ENCODE measurements around the gene CD36.

Gene CD36

DNA sequence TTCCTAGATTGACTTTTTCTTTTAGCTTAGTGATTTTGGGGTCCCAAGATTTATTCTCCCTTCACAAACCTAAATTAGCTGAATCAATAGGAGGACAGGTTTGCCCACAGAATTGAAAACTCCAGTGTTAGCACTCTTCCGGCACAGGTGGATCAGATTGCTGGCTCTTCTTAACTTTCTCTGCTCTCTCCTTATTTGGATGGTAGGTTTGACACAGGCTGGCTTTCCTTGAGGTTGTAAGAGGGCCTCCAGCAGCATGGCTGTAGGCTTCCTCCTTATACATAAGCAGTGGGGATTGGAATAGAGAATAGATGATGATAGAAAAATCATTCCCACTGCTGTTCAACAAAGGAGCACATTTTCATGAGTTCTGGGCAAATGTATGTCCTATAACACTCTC is 9.4 kb upstream of the CD36 start:
- DNase-seq = no peak

DNA sequence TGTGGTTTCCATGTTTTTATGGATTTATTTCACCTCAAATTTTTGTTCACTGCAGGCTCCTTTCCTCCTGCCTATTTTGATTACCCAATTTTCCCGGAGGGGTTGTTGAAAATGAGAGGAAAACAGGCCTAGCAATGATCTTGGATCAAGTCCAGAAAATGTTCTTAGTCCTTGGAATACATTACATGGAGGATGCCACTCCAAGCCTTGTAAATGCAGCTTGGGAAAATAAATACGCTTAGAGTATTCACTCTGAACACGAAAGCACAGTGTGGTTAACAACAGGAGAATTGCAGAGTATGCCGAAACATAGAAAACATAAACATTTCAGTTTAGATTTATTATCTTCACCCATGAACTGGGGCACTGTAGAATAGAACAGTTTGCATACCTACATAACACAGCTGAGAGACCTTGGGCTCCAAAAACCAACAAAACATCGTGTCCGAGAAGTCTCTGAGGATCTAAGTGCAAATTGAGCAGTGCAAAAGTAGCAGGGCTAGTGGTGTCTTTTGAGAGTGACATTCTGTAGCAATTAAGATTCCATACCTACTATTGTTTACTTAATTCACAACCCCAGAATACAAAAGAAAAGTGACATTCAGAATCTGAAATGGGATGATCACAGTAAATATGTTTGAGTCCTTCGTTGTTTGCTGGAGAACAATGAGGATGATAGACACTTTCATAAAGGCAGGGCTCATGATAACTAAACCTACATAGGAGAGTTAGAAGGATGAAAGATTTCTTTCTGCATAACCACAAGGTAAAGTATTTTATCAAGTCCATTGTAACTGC is 7.6 kb upstream of the CD36 start:
- no peak for DNase-seq

DNA sequence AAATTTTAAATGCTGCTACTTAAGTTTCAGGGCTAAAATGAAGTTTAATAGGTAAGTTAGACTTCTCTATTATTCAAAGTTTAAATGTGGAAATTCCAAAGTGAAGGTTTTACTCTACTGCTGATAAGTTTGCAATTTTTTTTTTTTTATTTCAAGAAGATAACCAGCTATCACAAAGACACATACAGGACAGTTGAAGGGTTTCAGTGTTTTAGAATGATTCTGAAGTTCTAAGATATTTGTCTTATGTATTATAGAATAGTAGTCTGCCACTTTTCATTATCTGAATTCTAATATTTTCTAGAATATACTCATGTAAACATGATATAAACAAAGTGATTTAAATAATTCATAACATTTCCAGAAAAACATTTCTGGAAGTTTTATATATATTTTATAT is 7.0 kb upstream of the CD36 start:
- no peak for DNase-seq

DNA sequence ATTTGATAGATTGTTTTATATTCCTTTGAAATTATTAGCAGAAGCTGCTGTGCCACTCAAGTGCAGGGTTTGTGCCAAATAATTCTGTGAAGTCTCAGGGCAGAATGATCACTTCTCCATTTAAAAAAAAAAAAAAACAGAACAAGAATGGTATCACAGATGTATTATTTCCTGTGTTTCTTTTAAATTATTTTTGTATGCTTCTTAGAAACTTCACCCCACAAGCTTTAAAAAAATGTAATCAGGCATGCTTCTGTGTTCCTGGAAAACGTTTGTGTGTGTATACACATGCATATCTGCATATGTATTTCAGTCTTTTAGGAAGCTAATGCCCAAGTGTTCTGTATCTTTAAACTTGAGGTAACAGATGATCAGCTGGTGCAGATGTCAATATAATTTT is 6.3 kb upstream of the CD36 start:
- DNase-seq = no peak

DNA sequence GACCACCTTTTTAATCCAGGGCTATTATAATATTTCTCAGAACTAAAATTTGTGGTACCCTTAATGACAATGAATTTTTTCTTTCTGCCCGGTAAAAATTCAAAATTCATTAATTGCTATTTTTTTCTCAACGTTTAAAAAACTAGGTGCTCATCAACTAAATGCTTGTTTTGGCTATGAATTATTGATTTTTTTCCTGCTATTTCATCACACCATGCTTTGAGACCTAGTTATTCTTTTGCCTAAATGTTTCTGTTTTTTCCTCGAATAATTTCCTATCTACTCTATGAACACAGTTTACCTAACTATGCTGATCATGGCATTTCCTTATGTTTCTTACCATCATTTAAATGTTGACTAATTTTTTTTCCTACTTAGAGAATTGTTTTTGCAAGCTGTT is 5.6 kb upstream of the CD36 start:
- DNase-seq = no peak

DNA sequence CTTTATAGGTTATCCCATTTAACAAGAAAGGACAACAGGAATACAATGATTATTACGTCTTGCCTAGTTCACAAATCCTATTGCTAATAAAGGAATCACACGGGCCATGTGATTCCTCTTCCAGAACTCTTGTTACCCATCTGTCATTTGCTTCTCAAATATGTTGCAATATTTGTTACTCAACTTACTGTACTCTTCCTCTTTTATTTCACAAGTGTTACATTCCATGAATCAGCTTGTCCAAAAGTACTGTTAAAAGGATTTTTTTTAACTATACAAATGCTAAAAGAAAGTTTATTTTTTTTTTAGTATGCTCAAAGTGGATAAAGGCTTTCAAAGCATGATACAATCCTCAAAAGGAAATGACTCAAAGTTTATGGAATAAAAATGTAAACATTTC is 3.9 kb upstream of the CD36 start:
- DNase-seq = no peak

DNA sequence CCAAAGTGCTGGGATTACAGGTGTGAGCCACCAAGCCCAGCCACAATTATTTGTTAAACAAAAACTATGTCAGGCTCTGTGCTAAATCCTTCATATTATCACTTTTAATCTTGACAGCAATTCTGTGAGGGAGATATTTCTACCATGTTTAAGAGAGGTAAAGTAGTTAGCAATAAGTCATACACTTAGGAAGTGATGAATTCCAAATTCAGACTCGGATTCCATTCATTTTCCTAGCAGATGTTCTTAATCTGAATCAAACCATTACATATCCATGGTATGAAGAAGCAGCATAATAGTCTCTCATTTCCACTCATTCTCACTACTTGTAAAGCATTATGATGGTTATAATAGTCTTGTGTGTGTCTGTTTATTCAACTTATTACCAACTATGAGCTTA is 2.9 kb upstream of the CD36 start:
- no peak for DNase-seq

DNA sequence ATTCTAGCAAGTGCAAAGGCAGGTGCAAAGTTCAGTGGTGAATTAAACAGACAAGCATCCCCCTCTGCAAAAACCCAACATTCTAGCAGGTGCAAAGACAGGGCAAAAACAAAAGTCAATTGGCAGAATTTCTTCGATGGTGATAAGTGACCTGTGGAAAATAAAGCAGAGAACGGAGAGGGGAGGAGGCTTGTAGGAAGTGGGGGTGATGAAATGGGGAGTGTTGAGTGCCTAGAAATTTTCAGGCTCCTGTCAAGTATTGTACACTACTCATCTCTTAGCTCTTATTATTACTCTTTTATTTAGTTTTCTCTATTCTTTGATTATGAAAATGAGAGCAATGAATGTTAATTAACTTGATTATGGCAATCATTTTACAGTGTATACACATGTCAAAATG is 2.4 kb upstream of the CD36 start:
- DNase-seq = no peak

DNA sequence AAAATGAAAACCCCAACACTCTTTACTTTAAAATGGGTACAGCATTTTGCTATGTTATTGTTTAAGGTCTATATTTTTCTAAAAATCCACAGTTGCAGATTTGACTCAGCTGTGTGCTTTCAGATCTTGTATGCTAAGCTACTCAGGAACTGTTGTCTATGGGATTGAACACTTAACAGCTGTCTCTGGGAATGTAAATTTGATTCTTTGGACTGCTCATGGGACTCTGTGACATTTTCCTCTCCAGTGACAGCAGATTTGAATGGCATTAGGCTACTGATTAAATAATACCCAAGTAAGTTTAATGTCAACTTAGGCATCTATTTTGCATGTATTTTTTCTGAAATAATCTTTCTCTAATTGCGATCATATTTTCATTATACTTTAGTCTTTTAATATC is 1.7 kb upstream of the CD36 start:
- no peak for DNase-seq

DNA sequence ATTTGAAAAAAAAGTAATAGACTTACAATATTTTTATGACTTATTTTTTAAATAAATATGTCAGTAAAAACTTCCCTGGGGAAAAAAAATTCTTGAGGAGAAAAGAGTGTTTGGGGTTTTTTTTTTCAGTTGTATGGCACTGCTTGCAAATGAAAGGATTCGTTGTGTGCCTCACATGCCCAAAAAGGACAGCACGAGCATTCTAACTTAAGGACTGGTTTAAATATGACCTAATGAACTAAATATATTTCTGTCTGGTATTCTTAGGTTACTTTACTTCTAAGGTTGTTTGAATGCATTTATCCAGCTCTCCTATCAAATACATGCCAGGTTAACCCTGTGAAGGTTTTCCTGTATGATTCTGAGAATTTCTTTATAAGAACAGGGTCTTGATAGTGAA is 988 bp upstream of the CD36 start:
- no peak for DNase-seq

DNA sequence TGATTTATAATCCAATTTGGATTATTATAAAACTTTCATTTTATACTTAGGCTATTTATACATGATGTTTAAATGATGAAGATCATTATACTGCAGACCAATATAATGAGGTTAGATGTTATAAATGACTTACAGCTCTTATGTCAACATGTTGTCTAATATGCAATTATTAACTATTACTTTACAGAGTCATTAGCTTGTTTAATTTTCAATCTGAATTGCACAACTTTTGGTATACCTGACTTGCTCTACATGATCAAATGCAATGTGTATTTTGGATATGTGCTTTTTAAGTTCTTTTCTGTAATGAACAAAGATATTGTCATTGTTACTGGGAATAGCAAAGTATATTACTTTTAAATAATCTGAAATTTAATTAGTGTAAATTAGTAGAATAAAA is 569 bp downstream of the CD36 start:
- no peak for DNase-seq

DNA sequence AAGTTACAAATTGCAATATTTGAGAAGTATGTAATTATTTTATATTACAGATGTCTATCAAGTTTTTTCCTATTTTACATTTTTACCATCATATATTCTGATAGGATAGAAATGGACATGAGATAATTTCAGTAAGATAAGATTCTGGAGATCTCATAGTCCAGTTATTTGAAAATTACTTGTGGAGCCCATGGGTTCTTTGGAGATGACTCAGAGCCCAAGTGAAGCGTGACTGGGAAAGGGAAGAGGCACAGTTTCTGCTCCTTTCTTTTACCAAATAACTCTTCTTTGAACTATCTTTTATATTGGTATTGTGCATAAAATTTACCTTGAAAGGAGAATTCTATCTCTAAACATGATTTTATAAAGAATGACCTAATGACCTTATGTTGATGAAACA is 2.4 kb downstream of the CD36 start:
- no peak for DNase-seq

DNA sequence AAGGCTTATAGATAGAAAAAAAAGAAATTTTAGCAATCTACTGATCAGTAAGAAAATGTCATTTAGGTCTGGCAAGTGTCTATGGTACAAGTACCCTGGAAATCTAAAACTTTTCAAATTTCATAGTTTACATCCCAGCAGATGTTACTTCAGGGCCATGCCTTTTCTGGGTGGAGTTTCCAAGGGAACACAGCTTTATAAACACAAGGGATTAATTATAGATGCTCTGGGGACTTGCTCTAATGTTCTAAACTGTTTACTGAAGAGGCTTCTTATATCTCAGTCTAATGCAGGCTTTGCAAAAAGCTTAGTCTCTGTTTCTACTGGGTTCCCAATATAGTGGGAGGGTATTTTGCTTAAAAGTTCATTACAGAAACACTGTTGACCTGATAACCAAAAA is 3.1 kb downstream of the CD36 start:
- DNase-seq = no peak

DNA sequence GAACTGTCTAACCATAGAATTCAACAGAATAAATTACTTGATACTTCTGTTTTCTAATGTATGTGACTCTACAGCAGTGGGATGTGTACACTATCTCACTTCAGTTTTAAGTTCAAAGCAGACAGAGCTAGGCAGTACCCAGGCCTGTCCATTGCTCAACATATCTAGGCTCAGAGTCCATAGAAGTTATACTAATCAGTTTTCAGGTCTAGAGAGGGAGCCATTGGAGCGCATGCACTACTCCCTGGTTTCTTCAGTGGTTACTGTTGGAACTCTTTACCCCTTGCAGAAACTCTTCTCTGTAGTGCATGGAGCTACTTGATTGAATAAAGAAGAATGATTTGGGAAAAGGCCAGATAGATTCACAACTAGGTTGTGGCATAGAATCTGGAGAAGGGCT is 4.4 kb downstream of the CD36 start:
- DNase-seq = no peak

DNA sequence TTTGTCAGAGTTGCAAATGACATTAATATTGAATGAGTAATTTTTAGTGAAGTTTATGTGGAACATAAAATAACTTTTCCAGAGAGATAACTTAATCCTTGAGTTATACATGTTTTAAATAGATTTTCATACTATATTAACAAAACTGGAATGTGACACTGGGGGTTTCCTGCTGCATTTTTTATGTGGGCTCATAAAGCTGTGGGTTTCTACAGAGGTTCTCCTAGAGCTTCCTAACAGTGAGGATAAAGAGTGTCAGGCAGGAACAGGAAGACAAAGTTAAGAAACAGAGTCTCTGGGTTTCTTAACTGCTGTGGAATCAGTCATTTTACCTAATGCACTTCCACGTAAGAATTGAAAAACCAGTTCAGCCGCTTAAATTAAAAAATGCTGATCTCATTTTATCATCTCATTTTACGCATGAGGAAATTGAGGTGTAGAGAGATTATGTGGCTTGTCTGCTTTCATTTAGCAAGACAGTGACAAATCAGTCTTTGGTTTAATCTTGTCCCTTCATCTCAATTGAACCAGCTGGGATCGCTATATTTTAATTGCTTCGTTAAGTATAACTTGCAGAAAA is 5.0 kb downstream of the CD36 start:
- DNase-seq = no peak

DNA sequence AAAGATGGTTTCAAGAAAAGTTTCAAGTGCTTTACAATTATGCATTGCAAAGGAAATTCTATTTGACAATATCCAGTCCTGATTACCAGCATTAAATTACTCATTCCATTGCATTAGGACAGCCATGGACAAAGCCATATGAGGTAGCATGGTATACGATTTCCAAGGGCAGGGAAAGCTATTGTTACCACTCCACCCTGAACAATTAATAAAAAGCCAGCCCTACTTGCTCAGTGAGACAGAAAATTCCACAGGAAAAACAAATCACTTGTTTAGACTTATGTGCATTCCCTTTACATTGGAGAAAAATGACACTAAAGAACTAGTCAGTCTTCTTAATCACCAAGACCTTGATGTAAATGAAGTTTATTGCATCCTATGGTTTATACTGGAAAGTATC is 5.6 kb downstream of the CD36 start:
- DNase-seq = no peak

DNA sequence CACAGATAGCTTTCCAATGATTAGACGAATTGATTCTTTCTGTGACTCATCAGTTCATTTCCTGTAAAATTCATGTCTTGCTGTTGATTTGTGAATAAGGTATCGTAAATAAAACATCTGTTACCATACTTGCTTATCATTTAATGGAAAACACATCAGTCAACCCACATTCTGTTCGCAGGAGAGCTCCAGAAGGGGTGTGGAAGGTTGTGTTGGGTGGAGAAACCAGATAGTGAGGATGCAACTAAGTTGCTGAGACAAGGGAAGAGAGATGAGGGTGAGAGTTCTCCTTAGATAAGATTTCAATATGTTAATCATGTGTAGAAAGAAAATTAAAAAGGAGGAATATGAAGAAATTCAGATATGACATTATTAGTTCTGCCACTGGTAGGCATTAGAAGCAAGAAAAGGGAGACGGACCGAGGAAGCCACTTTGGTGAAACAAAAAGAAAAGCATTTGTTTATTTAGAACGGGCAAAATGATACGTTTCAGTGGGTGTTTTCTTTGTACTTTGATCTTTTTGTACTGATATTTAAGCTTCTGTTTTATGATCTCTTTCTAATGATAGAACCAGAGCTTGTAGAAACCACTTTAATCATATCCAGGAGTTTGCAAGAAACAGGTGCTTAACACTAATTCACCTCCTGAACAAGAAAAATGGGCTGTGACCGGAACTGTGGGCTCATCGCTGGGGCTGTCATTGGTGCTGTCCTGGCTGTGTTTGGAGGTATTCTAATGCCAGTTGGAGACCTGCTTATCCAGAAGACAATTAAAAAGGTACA is 7.8 kb downstream of the CD36 start:
- no peak for DNase-seq

DNA sequence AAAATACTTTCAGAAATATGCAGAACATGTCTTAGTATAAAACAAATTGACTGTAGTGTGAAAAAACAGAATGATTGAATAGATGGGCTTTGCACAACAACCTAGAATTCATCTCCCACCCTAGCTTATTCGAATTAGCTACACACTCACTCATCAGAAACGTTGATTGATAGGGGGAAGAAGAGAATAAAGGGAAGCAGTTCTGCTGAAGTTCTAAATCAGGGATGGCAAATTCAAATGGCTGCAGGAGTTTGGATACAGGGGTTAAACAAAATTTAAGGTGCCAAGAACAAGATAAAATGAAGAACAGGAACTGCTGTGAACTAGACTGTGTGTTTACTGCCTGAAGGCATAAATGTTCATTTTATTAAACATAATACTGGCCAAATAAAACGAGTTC is 9.0 kb downstream of the CD36 start:
- no peak for DNase-seq

DNA sequence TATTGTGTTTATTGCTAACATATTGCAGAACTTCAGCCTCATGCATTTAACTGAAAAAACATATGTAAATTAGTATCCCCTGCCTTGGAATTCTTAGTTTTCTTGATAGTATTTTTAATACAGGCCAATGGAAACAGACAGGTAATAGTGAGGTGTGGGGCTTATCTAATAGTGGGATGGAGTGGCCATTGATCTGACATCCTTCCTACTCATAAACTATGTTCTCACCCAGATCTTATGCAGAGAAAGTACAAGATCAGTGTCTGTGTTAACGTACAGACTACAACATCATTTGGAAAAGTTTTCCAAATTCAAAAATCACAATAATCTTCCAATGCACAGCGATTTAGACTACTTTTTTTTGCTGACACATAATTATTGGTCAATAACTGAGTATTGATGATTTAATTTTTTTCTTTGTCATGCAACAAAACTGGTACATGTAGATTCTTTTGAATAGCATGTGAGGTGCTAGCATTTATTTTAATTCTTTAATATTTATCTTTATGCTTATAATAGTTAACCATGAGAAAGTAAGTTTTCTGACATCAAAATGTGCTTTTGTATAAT is 9.7 kb downstream of the CD36 start:
- no peak for DNase-seq

DNA sequence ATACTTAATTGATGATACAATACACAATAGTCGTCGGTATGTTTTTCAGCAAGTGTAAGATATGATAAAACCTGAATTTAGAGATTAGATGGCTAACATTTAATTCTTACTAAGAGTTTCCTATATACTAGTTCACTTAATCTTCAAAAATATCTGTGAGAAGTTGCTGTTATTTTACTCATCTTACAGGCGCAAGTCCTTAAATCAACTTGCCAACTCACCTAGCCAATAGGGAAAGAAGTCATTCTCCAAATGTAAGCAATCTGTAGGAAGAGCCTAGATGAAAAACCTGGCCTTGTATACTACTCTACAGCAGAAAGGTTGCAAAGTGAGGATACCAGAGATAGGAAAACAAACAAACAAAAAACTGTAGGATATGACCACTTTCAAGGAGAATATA is 10.6 kb downstream of the CD36 start:
- DNase-seq = no peak

DNA sequence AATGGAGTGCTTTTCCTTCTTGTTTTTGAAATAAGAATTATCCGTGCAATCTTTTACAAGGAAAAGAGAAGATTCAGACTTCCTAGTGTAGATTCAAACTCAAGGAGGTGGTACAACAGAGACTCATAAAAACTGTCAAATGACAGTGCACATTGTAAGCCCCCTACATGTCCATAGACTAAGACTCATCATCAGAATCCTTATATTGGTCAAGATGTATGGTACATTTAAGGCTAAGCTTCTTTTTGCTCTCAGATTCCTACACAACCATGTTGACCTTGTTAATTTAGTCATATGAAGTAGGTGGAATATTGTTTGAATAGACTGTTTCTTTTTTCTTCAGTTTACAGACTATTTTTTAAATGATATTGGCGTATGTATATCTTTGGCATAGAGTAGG is 11.6 kb downstream of the CD36 start:
- no peak for DNase-seq

DNA sequence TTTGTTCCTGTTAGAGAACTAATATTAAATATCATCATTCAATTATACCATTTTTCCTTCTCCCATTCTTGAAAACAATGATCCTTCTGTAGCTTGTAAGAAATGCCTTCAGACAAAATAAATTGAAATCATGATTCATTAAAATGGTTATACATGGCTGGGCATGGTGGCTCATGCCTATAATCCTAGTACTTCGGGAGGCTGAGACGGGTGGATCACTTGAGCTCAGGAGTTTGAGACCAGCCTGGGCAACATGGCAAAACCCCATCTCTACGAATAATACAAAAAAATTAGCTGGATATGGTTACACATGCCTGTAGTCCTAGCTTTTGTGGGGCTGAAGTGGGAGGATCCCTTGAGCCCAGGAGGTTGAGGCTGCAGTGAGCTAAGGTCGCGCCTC is 13.0 kb downstream of the CD36 start:
- no peak for DNase-seq

DNA sequence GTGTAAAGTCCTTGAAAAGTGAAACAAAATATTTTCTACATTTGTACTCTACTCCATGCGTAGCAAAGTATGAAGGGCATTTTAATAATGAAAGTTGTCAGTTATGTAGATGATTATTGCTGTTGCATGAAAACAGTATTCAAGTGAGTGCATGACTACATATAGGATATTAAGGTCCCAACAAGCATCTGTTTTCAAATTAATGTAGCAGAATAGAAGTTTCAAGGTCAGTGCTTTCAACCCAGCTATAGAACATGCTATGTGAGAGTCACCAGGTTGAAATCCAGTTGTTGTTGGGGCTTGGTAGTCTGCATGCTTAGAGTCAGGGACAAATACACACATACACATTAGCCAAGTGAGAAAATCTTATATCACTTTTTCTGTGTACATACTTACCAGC is 14.8 kb downstream of the CD36 start:
- no peak for DNase-seq

DNA sequence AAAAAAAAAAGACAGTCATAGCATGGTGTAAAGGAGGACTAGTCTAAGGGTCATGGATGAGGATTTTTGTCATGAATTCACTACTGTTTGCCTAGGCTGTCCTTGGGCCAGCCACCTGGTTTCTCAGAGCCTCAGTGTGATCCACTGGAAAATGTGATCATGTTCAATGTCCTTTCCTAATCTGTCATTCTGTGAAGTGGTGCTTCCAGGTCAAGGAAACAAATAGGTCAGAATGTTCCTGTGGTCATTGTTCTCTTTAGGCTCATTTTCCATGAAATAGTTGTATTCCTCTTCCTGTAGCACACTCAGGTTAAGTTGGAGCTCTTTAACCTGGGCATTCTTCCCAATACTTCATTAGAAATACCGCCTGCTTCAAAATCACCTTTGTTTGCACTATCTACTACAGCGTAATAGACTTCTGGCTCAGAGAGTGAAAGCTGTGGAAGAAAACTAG is 16.5 kb downstream of the CD36 start:
- DNase-seq = no peak

Data from stimulated activated CD4-positive, alpha-beta T cell treated with anti-CD3 and anti-CD28 coated beads, Interleukin-4, amount 100 ng/mL, for 4 hours (primary cell).